GM12875 (cell line): ENCODE data around the gene SALL1.

Experiments used
- H3K4me3 ChIP-seq: one replicate; pipeline ENCODE4 v1.5.1; 2011; ENCODE audit warnings: low read depth, low read length, control low read depth
- CTCF ChIP-seq: IDR thresholded peaks from 2 replicates; pipeline ENCODE4 v1.5.1; 2011; ENCODE audit warnings: low read depth, mild to moderate bottlenecking, control low read depth, inconsistent platforms, low read length, moderate library complexity, borderline replicate concordance; ENCODE audit not compliant: insufficient read depth

Gene SALL1

GRCh38 chr16:51150888-51151320 is at the start of gene SALL1:
Gene SALL1, minus strand, starts transcription at chr16:51151270. Its CDS starts 29 bp downstream, at chr16:51151241.
- no peak for TF ChIP-seq CTCF
- H3K4me3 ChIP-seq = no peak within 1 kb of the TSS

GRCh38 chr16:51200793-51201192 is 49.7 kb upstream of the SALL1 start:
- no peak for TF ChIP-seq CTCF
- no peak overlapping the region for H3K4me3 ChIP-seq

- TF ChIP-seq CTCF = no peak
- H3K4me3 ChIP-seq = no peak overlapping the region
These were observed 47.1 kb upstream of the SALL1 start for GRCh38 chr16:51197953-51198748.

GRCh38 chr16:51193879-51194278 is 42.8 kb upstream of the SALL1 start:
- H3K4me3 ChIP-seq = no peak overlapping the region
- TF ChIP-seq CTCF = no peak

GRCh38 chr16:51184702-51185433 is 33.8 kb upstream of the SALL1 start:
- TF ChIP-seq CTCF = no peak
- no peak overlapping the region for H3K4me3 ChIP-seq

- TF ChIP-seq CTCF = no peak
- no peak overlapping the region for H3K4me3 ChIP-seq
These were observed 30.4 kb upstream of the SALL1 start for GRCh38 chr16:51181503-51181811.
